ENCODE measurements around the gene HLA-DOA.

DNA sequence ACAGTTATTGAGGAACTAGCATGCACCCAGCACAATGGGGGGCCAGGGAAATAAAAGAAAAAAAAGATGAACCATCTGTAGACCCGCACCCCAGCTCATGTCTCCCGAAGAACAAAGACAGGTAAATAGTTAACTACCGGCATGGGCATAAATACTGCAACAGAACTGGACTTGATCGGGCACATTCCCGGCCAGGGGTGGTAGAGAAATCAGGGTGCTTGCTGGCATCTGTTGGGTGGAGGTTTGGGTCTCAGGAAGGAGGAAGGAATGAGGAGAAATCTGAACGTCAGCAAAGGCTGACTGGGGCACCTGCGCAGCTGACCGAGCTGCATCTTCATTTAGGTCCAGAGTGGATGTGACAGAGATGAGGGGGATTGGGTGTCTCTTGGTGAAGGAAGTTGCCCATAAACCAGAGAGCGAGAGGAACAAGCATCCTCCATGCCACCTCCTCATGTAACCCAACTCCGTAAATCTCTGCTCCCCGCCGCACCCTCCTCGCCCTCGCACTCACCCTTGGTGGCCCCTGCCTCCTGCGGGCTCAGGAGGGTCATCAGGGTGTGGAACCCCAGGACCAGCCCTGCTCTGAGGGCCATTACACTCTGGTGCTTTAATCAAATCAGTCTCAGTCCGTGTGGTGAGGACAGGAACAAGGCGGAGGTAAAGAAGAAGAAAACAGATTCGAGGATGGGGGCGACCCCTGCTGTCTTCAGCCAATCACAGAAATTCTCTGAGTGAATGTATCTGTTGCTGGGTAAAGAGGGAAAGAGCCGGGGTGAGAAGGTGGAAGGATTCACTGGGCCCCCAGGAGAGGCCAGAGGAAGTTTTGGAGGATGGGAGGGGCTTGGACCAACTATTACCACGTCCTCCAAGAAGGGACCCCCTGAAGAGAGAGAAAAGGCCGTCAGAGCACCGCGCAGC lies at the start of gene HLA-DOA:
- TF ChIP-seq, protein P1, sequence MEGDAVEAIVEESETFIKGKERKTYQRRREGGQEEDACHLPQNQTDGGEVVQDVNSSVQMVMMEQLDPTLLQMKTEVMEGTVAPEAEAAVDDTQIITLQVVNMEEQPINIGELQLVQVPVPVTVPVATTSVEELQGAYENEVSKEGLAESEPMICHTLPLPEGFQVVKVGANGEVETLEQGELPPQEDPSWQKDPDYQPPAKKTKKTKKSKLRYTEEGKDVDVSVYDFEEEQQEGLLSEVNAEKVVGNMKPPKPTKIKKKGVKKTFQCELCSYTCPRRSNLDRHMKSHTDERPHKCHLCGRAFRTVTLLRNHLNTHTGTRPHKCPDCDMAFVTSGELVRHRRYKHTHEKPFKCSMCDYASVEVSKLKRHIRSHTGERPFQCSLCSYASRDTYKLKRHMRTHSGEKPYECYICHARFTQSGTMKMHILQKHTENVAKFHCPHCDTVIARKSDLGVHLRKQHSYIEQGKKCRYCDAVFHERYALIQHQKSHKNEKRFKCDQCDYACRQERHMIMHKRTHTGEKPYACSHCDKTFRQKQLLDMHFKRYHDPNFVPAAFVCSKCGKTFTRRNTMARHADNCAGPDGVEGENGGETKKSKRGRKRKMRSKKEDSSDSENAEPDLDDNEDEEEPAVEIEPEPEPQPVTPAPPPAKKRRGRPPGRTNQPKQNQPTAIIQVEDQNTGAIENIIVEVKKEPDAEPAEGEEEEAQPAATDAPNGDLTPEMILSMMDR (conservative IDR thresholded peaks at IDR 0.05; ENCODE audit: low read depth, low read length), result no peak; the same call in 1 of the 2 replicates
- no peak for TF ChIP-seq EZH2 (IDR thresholded peaks at IDR 0.05; ENCODE audit: borderline replicate concordance, low read depth, low read length, poor library complexity, severe bottlenecking)
